Mucosa of descending colon (tissue), 3 donors: ENCODE data around the gene TRIP13. TPM values are rescaled to one million over a fixed set of nuclear protein-coding genes. Genes with fewer than 3 reads are reported as not detected.
"Not testable (repeated sequence)": the region's sequence is repeated elsewhere in the genome, so short reads cannot be mapped to it uniquely, and the experiment has no call there.

Source experiments
- ATAC-seq: fragments of 200-7000 bp; cut with Tn5 transposase; one replicate; pipeline ENCODE4 v1.9.1; 2020; ENCODE audit warnings: mild to moderate bottlenecking, moderate library complexity
- DNase-seq, 3 donors: peaks; one replicate each; pipeline ENCODE4 v3.0.0-alpha.2; 2020
- H3K36me3 ChIP-seq: fragments of 200-600 bp; one replicate; pipeline ENCODE4 v1.8.0; 2021; ENCODE audit warnings: low read depth, mild to moderate bottlenecking
- H3K4me1 ChIP-seq: fragments of 200-600 bp; one replicate; pipeline ENCODE4 v1.8.0; 2021; ENCODE audit warnings: low read depth, mild to moderate bottlenecking
- H3K4me3 ChIP-seq: fragments of 200-600 bp; one replicate; pipeline ENCODE4 v1.8.0; 2021; ENCODE audit warnings: mild to moderate bottlenecking
- H3K9me3 ChIP-seq: fragments of 200-600 bp; one replicate; pipeline ENCODE4 v1.8.0; 2021; ENCODE audit warnings: mild to moderate bottlenecking
- intact Hi-C, 2 donors: fragments of 100-400 bp; cut with DNase I in 1 of 2; cut with micrococcal nuclease in 1 of 2; formaldehyde crosslinking; loops; one replicate each; pipeline versions ENCODE4 v1.11.0 to v1.11.1; 2022; cut with DNase I, micrococcal nuclease
- total RNA-seq, 3 donors: library from RNA; stranded (reverse); fragmentation: NEBNext Ultra II Directional in 2 of 3; extraction: Animal tissue kit (Norgen Biotek cat#: 25700) in 2 of 3; gene quantifications; one replicate each; pipeline versions ENCODE4 v1.2.1 to v1.2.4, GENCODE V29; 2021 to 2023
- TF ChIP-seq, protein P1 (sequence below): fragments of 200-600 bp; IDR thresholded peaks from one replicate; pipeline ENCODE4 v1.8.0; 2022; ENCODE audit warnings: antibody characterized with exemption, mild to moderate bottlenecking
- donor health status: DM: no; HTN: no; CAD: no; lungs with moderate emphysema.
- donor health status: DM: no; HTN: no; CAD: no.
- donor health status: DM: no; HTN: yes; CAD: no.

TRIP13 gene
- total RNA-seq, 3 donors from 2014 or later: 1.4 to 7.1 (median 2.1) TPM

DNA sequence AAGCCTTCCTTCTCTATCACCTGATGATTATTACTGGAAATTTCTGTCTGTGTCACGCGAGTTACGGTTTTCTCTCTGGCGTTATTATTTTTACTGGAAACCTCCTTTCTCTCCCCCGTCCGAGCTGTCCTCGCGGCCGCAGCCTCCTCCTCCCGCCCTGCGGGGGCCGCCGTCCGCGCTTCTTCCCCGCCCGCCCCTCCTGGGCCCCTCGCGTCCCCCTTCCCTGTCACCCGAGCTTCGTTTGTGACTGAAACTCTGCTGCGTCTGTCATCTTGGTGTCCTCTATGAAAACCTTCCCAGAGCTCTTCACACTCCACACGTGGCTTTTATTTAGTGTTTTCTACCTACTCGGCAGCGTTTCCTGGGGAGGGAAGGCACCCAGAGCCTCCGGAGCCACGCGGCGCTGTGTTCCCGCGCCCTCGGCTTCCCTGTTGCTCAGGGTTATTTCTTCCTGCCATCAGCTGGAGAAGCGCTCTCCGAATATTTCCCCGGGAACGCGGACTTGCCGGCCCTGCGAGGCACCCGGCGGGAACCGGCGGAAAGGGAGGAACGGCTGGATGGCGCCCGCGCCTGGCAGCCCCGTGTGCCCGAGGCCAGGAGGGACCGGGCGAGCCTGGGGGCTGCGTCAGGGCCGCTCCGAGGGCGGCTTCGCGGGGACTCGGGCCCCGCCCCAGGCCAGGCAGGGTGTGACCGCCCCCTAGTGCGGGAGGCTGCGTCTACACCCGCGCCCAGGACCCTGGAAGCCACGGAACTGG, 33.9 kb downstream of the TRIP13 start:
- peak in 2 of 3 donors; percentile 25 to 39 for DNase-seq
- H3K9me3 ChIP-seq: no peaks in the 10 kb centered on the region
- TF ChIP-seq, protein P1, sequence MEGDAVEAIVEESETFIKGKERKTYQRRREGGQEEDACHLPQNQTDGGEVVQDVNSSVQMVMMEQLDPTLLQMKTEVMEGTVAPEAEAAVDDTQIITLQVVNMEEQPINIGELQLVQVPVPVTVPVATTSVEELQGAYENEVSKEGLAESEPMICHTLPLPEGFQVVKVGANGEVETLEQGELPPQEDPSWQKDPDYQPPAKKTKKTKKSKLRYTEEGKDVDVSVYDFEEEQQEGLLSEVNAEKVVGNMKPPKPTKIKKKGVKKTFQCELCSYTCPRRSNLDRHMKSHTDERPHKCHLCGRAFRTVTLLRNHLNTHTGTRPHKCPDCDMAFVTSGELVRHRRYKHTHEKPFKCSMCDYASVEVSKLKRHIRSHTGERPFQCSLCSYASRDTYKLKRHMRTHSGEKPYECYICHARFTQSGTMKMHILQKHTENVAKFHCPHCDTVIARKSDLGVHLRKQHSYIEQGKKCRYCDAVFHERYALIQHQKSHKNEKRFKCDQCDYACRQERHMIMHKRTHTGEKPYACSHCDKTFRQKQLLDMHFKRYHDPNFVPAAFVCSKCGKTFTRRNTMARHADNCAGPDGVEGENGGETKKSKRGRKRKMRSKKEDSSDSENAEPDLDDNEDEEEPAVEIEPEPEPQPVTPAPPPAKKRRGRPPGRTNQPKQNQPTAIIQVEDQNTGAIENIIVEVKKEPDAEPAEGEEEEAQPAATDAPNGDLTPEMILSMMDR: no peak
- no peaks in the 10 kb centered on the region for H3K36me3 ChIP-seq
- peak; percentile 63 for ATAC-seq
- no peak overlapping the region for H3K4me3 ChIP-seq
- peaks cover 10% of the 10 kb centered on the region for H3K4me1 ChIP-seq
- intact Hi-C loops: loop anchor here in 1 of 2 donors (10.0 kb wide), 2 partner anchors 78 to 238 kb away; partner anchors contain the start of gene NKD2

DNA sequence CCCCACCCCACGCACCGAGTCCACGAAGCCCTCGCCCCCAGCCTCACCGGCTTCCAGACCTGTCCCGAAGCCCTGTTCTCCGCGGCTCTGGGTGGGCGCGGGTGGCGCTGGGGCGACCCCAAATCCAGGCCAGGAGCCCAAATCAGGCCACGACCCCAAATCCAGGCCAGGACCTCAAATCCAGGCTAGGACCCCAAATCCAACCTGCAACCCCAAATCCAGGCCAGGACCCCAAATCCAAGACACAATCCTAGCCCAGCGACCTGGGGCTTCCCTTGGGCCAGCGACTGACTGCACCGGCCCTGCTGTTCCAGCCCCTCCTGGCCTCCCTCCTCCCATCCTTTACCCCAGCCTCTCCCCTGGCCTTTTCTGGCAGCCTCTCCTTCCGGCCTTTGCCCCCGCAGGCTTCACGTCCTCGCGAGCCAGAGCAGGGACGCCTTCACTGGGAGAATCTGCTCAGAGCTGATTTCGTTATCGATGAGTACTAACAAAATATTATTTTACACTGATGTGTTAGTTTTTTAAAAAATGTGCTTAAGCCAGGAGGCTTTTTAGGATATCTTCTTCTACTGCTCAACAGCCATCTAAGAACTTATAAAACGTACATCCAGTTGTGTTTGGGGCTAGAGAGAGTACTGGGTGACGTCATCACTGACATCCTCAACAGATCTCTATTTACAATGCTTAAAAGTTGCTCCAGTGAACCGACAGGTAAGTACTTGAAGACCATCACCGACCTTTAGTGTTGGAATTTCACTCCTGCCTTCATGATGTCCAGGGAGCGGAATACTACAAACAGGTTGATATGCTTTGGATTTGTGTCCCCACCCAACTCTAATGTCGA, 34.7 kb downstream of the TRIP13 start:
- ATAC-seq (no peak), DNase-seq (no peak)
- Histone ChIP-seq H3K4me3 (no peak overlapping the region), H3K9me3 (no peaks in the 10 kb centered on the region), H3K36me3 (no peaks in the 10 kb centered on the region), H3K4me1 (peaks cover 10% of the 10 kb centered on the region)
- TF ChIP-seq, protein P1: no peak
- intact Hi-C loops: loop anchor here in 1 of 2 donors (10.0 kb wide), 2 partner anchors 77 to 237 kb away; partner anchors contain the start of gene NKD2

DNA sequence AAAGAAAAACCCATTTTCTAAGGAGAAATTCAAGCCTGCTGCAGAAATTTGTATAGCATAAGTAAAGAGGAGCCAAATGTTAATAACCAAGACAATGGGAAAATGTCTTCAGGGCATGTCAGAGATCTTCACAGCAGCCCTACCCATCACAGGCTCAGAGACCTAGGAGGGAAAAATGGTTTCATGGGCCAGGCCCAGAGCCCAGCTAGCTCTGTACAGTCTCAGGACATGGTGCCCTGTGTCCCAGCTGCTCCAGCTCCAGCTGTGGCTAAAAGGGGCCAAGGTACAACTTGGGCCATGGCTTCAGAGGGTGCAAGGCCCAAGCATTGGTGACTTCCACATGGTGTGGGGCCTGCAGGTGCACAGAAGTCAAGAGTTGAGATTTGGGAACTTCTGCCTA, 36.5 kb downstream of the TRIP13 start:
- not testable (repeated sequence) for H3K4me3 ChIP-seq, DNase-seq, H3K9me3 ChIP-seq, ATAC-seq, H3K36me3 ChIP-seq
- peaks cover 10% of the 10 kb centered on the region for H3K4me1 ChIP-seq
- intact Hi-C loops: loop anchor here in 1 of 2 donors (10.0 kb wide), 2 partner anchors 76 to 236 kb away; partner anchors contain the start of gene NKD2

DNA sequence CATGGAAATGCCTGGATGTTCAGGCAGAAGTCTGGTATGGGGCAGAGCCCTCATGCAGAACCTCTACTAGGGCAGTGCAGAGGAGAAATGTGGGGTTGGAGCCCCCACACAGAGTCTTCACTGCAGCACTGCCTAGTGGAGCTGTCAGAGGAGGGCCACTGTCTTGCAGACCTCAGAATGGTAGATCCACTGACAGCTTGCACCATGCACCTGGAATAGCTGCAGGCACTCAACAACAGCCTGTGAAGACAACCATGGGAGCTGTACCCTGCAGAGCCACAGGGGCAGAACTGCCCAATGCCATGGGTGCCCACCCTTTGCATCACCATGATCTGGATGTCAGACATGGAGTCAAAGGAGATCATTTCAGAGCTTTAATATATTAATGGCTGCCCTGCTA, 36.9 kb downstream of the TRIP13 start:
- TF ChIP-seq, protein P1: no peak
- H3K36me3 ChIP-seq: no peaks in the 10 kb centered on the region
- intact Hi-C loops: loop anchor here in 1 of 2 donors (10.0 kb wide), 2 partner anchors 75 to 235 kb away; partner anchors contain the start of gene NKD2
- H3K9me3 ChIP-seq: no peaks in the 10 kb centered on the region
- peaks cover 10% of the 10 kb centered on the region for H3K4me1 ChIP-seq
- ATAC-seq: no peak
- H3K4me3 ChIP-seq: no peak overlapping the region
- no peak for DNase-seq

DNA sequence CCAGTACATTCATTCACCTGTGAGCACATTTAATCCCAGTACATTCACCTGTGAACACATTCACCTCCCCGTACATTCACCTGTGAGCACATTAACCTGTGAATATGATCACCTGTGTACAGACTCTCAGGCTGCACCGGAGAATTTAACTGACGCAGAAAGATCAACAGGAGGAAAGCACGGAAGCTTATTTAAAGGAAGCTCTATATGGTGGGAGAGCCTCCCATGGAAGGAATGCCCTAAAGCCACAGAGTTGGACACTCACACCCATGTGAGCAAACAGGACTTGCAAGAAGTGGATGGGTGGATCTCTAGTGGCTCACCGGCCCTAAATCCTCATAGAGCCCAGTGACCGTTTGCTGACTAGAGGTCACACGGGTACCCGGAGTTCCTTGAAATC, 38.2 kb downstream of the TRIP13 start:
- Histone ChIP-seq H3K4me3 (no peak overlapping the region), H3K9me3 (no peaks in the 10 kb centered on the region), H3K36me3 (no peaks in the 10 kb centered on the region), H3K4me1 (peaks cover 10% of the 10 kb centered on the region)
- TF ChIP-seq, protein P1: no peak
- intact Hi-C loops: no loop called here
- DNase-seq (no peak), ATAC-seq (peak; percentile 69)
